K562 (cell line): ENCODE results near the gene STRADB. TPM values are rescaled to one million over a fixed set of nuclear protein-coding genes. Genes with fewer than 3 reads are reported as not detected.

Source experiments
- ATAC-seq: fragments of 200-7000 bp; cut with Tn5 transposase; 3 replicates; pipeline ENCODE4 v1.9.1; 2020; ENCODE audit warnings: moderate library complexity
- BruUV-seq: library from RNA; stranded (reverse); fragments of 400-500 nt; replicated peaks from 2 replicates; lab custom pipeline; 2021; lab: Mats Ljungman, UMichigan
- CTCF ChIA-PET: fragments of 300-600 bp; formaldehyde crosslinking; extraction: SDS; loops from one replicate; lab custom pipeline; 2021; ENCODE audit warnings: low intra/inter-chr PET ratio; lab: Yijun Ruan, JAX
- POLR2A ChIA-PET: fragments of 300-600, 350-650 bp; sonication (Branson Sonifier 250); formaldehyde crosslinking; extraction: SDS; loops from one replicate; lab custom pipeline; 2021; ENCODE audit warnings: antibody characterized with exemption, inconsistent platforms; lab: Yijun Ruan, JAX
- DNase-seq, 4 experiments: peaks; one replicate each; pipeline versions ENCODE4 v3.0.0 to v3.0.0-alpha.2; 2011 to 2018; ENCODE audit warnings: low spot score in 3 of 4, mixed read lengths in 3 of 4; ENCODE audit errors: extremely low read depth in 1 of 4
- FAIRE-seq: peaks from 2 replicates; lab custom pipeline; 2011; peaks lifted over from hg19 to GRCh38; lab: Jason Lieb, UNC
- H2AFZ ChIP-seq: 2 replicates; pipeline ENCODE4 v1.6.0; 2011; ENCODE audit warnings: low read depth, low read length, control low read depth, inconsistent platforms
- H3K27ac ChIP-seq: fragments of 200-600 bp; 3 replicates; pipeline ENCODE4 v1.8.0; 2011; ENCODE audit warnings: low read depth, mild to moderate bottlenecking, control low read depth, inconsistent platforms, low read length, moderate library complexity, mixed read lengths; ENCODE audit errors: extremely low read depth
- H3K27me3 ChIP-seq, 2 experiments: fragments of 300-600 bp in 1 of 2; 2 replicates in 1 of 2; 3 replicates in 1 of 2; pipeline versions ENCODE4 v1.6.0 to v1.8.0; 2011; ENCODE audit warnings: inconsistent platforms in 2 of 2, low read length in 2 of 2, mild to moderate bottlenecking in 1 of 2, mixed read lengths in 1 of 2, moderate library complexity in 1 of 2; ENCODE audit not compliant: control insufficient read depth in 2 of 2, insufficient read depth in 2 of 2
- H3K36me3 ChIP-seq: fragments of 300-600 bp; 3 replicates; pipeline ENCODE4 v1.8.0; 2011; ENCODE audit warnings: mild to moderate bottlenecking, low read length, inconsistent platforms; ENCODE audit not compliant: control insufficient read depth, insufficient read depth
- H3K4me1 ChIP-seq, 2 experiments: fragments of 200-600 bp in 1 of 2; replicated peaks in 1 of 2; 2 replicates in 1 of 2; 3 replicates in 1 of 2; pipeline versions ENCODE4 v1.5.1 to v1.8.0; 2011; ENCODE audit warnings: inconsistent platforms in 2 of 2, low read length in 2 of 2, mild to moderate bottlenecking in 1 of 2, mixed read lengths in 1 of 2, moderate library complexity in 1 of 2; ENCODE audit not compliant: control insufficient read depth in 2 of 2, insufficient read depth in 2 of 2
- H3K4me2 ChIP-seq: 2 replicates; pipeline ENCODE4 v1.6.1; 2011; ENCODE audit warnings: low read length, control low read depth, inconsistent platforms, mixed read lengths; ENCODE audit not compliant: insufficient read depth
- H3K4me3 ChIP-seq: fragments of 200-600 bp; sonication (generic), shearing (Covaris generic); 2 replicates; pipeline ENCODE4 v1.5.1; 2016; ENCODE audit warnings: control low read depth, inconsistent platforms
- H3K79me2 ChIP-seq: fragments of 200-600 bp; 3 replicates; pipeline ENCODE4 v1.8.0; 2011; ENCODE audit warnings: low read length, inconsistent platforms; ENCODE audit not compliant: control insufficient read depth, insufficient read depth
- H3K9ac ChIP-seq, 2 experiments: 2 replicates each; pipeline versions ENCODE4 v1.6.0 to v1.6.1; 2011; ENCODE audit warnings: low read depth in 2 of 2, low read length in 2 of 2, control low read depth in 1 of 2, inconsistent platforms in 1 of 2, mild to moderate bottlenecking in 1 of 2, mixed read lengths in 1 of 2; ENCODE audit not compliant: insufficient read depth in 1 of 2
- H3K9me1 ChIP-seq: one replicate; pipeline ENCODE4 v1.6.0; 2011; ENCODE audit warnings: inconsistent platforms, mild to moderate bottlenecking, low read length, moderate library complexity; ENCODE audit not compliant: control insufficient read depth, insufficient read depth
- H3K9me3 ChIP-seq: replicated peaks from 2 replicates; pipeline ENCODE4 v1.5.1; 2011; ENCODE audit warnings: low read depth, low read length, inconsistent platforms; ENCODE audit not compliant: control insufficient read depth, insufficient read depth
- H4K20me1 ChIP-seq: replicated peaks from 2 replicates; pipeline ENCODE4 v1.6.1; 2011; ENCODE audit warnings: low read length, inconsistent platforms, mixed read lengths; ENCODE audit not compliant: control insufficient read depth, insufficient read depth
- CGGBP1 ChIP-seq: fragments of 250-450 bp; sonication (Bioruptor Pico); IDR thresholded peaks from 2 replicates; pipeline ENCODE4 v1.9.0; 2021; ENCODE audit warnings: mild to moderate bottlenecking
- CHD4 ChIP-seq: fragments of 200-600 bp; sonication (generic); IDR thresholded peaks from 3 replicates; pipeline ENCODE4 v1.6.1; 2012; ENCODE audit warnings: low read depth, mild to moderate bottlenecking, mixed read lengths, low read length, inconsistent platforms; ENCODE audit not compliant: insufficient read depth, insufficient replicate concordance, poor library complexity, severe bottlenecking
- CTCF ChIP-seq, 3 experiments: IDR thresholded peaks in 2 of 3; conservative IDR thresholded peaks in 1 of 3; 2 replicates each; pipeline ENCODE4 v1.5.1; 2011 to 2012; ENCODE audit warnings: low read length in 3 of 3, mild to moderate bottlenecking in 3 of 3, control low read depth in 2 of 3, improper control_type of control experiment in 1 of 3, inconsistent platforms in 1 of 3, low read depth in 1 of 3, mixed read lengths in 1 of 3, moderate library complexity in 1 of 3; ENCODE audit not compliant: insufficient read depth in 2 of 3
- ID3 ChIP-seq, 2 experiments: fragments of 250-450 bp in 1 of 2; fragments of 450-650 bp in 1 of 2; sonication (Bioruptor Pico) in 1 of 2; IDR thresholded peaks; 2 replicates each; pipeline versions ENCODE4 v1.6.1 to v1.8.0; 2016 to 2021; ENCODE audit warnings: mild to moderate bottlenecking in 2 of 2, moderate library complexity in 2 of 2, missing compliant biosample characterization in 1 of 2, missing genetic modification characterization in 1 of 2
- MLX ChIP-seq, 2 experiments: fragments of 450-650 bp in 1 of 2; sonication (generic) in 1 of 2; formaldehyde crosslinking; conservative IDR thresholded peaks; 2 replicates each; pipeline versions ENCODE4 v1.4.0 to v1.8.1; 2020 to 2022; ENCODE audit warnings: mild to moderate bottlenecking in 1 of 2, missing genetic modification reagents in 1 of 2
- MYC ChIP-seq, 2 experiments: fragments of 250-450 bp in 1 of 2; sonication (Bioruptor Pico) in 1 of 2; IDR thresholded peaks; 2 replicates each; pipeline versions ENCODE4 v1.5.1 to v1.6.1; 2012 to 2021; ENCODE audit warnings: low read depth in 2 of 2, borderline replicate concordance in 1 of 2, improper control_type of control experiment in 1 of 2, low read length in 1 of 2, mild to moderate bottlenecking in 1 of 2, moderate library complexity in 1 of 2
- NFIX ChIP-seq: fragments of 250-450 bp; sonication (Bioruptor Pico); IDR thresholded peaks from 2 replicates; pipeline ENCODE4 v1.4.0; 2020; ENCODE audit warnings: low read depth, mild to moderate bottlenecking, moderate library complexity
- NKRF ChIP-seq: fragments of 450-650 bp; IDR thresholded peaks from 2 replicates; pipeline ENCODE4 v1.6.1; 2016; ENCODE audit warnings: borderline replicate concordance
- PHF21A ChIP-seq: fragments of 450-650 bp; IDR thresholded peaks from 2 replicates; pipeline ENCODE4 v1.6.1; 2017; ENCODE audit warnings: low read depth, borderline replicate concordance
- POLR2H ChIP-seq: IDR thresholded peaks from 2 replicates; pipeline ENCODE4 v1.6.1; 2016; ENCODE audit warnings: missing genetic modification characterization, low read depth, mild to moderate bottlenecking, control low read depth, missing compliant biosample characterization, moderate library complexity
- POLR3A ChIP-seq: IDR thresholded peaks from 2 replicates; pipeline ENCODE4 v1.6.1; 2011; ENCODE audit warnings: borderline replicate concordance, mild to moderate bottlenecking, moderate library complexity; ENCODE audit not compliant: insufficient read length, insufficient read depth; ENCODE audit errors: extremely low read depth
- RBM15 ChIP-seq: fragments of 200-400 bp; formaldehyde crosslinking; IDR thresholded peaks from 2 replicates; pipeline ENCODE4 v1.6.1; 2018; ENCODE audit warnings: mild to moderate bottlenecking, low read length, moderate library complexity; ENCODE audit not compliant: insufficient read depth
- WGBS: fragments of 100-300 bp; shearing (Covaris generic); methylation state at CpG from one replicate; pipeline ENCODE4 v1.1.6; 2016; ENCODE audit warnings: low coverage, mixed read lengths; ENCODE audit not compliant: insufficient coverage; ENCODE audit errors: missing lambda C conversion rate; 5-methylcytosine and 5-hydroxymethylcytosine counted together
- in situ Hi-C: fragments of 300-500 bp; cut with MboI; formaldehyde crosslinking; loops from 4 replicates; pipeline ENCODE4 v1.15.0; 2018; ENCODE audit warnings: inconsistent platforms, mixed read lengths
- intact Hi-C: fragments of 100-400 bp; cut with micrococcal nuclease; formaldehyde crosslinking; loops from 2 replicates; pipeline ENCODE4 v1.14.2; 2022
- polyA plus RNA-seq, 8 experiments: library from polyadenylated mRNA; depleted of rRNA in 4 of 8; stranded (reverse) in 5 of 8; unstranded in 3 of 8; fragments of >200 nt; fragmentation: Nextera tagmentation in 2 of 8; fragmentation: Illumina TruSeq in 1 of 8; extraction: Ambion mirVana in 2 of 8; extraction: Trizol in 1 of 8; gene quantifications; 2 replicates each; pipeline versions ENCODE4 v1.2.1 to v1.2.3, GENCODE V29; 2011 to 2014; ENCODE audit warnings: inconsistent platforms in 1 of 8, missing spikeins in 1 of 8
- total RNA-seq, 7 experiments: library from RNA; depleted of rRNA in 6 of 7; stranded (reverse); fragments of >200 nt in 6 of 7; fragmentation: Illumina TruSeq in 2 of 7; extraction: Trizol in 2 of 7; gene quantifications; 2 replicates each; pipeline versions ENCODE4 v1.2.1 to v1.2.3, GENCODE V29; 2011 to 2021; ENCODE audit warnings: low replicate concordance in 1 of 7

Gene STRADB
- total and polyA plus RNA-seq, 9 of the 15 experiments (the other 6 are each of a cell fraction or from before 2014, with no cell fraction given) = 6.9 to 30.6 (median 15.7) TPM

GRCh38 chr2:201411421-201411820, 40.1 kb upstream of the STRADB start (continued):
- TF ChIP-seq MLX (CRISPR knock-in tag; conservative IDR thresholded peaks at IDR 0.05) (no peak), CGGBP1 (CRISPR knock-in tag) (no peak), POLR2H (tag) (no peak), RBM15 (no peak)

- Histone ChIP-seq H3K9me3 (no peaks in the 10 kb centered on the region), H3K4me3 (no peak overlapping the region), H3K27me3 (no peaks in the 10 kb centered on the region), H2AFZ (peak overlapping the region; percentile 12; the same call in 1 of the 2 replicates), H3K4me1 (peaks cover 0 to 11% of the 10 kb centered on the region in 2 experiments; a peak in 2 of 5 replicates), H3K79me2 (peaks cover 9% of the 10 kb centered on the region; the same call in 1 of the 3 replicates), H3K9me1 (no peaks in the 10 kb centered on the region), H4K20me1 (no peaks in the 10 kb centered on the region), H3K4me2 (no peak overlapping the region), H3K27ac (no peak overlapping the region), H3K36me3 (no peaks in the 10 kb centered on the region), H3K9ac (no peak overlapping the region)
- in situ Hi-C loops (no loop called here), intact Hi-C loops (no loop called here)
- DNase-seq (peak; percentile 13 to 36 (median 26)), FAIRE-seq (no peak), ATAC-seq (peak; percentile 82)
- no TSS peak for BruUV-seq
- WGBS = 30% methylated on average over 2 of the region's 2 CpGs
- ChIA-PET POLR2A (interaction anchor here (1.2 kb wide), 1 partner anchor 28 kb away, joined by 4 read pairs; no protein-coding TSS in a partner anchor), CTCF (no interaction called here)
- TF ChIP-seq CTCF (IDR thresholded peaks at IDR 0.05 in 2 of 3, conservative IDR thresholded peaks at IDR 0.05 in 1 of 3; ENCODE audit: insufficient read depth in 2 of 3, low read depth in 1 of 3, low read length in 3 of 3) = 0 out of 6 replicates have a peak, but pooled peaks of 1 of the 3 experiments have one; percentile 9
- TF ChIP-seq POLR3A = no peak
- TF ChIP-seq MYC (IDR thresholded peaks at IDR 0.05; ENCODE audit: low read depth, low read length) = peak; percentile 43; the same call in 1 of the 2 replicates
- TF ChIP-seq MYC (CRISPR knock-in tag; IDR thresholded peaks at IDR 0.05; ENCODE audit: borderline replicate concordance, low read depth) = no peak
- TF ChIP-seq PHF21A = no peak
- TF ChIP-seq NKRF = no peak
- no peak for TF ChIP-seq CHD4
- no peak for TF ChIP-seq NFIX
- no peak for TF ChIP-seq ID3 (CRISPR knock-in tag; IDR thresholded peaks at IDR 0.05)
- no peak for TF ChIP-seq ID3 (tag; IDR thresholded peaks at IDR 0.05)
Observed at GRCh38 chr2:201413143-201413542, 38.4 kb upstream of the STRADB start.
